Mesothelial cell of epicardium (in vitro differentiated cells): Measurements from ENCODE around the gene OVOL2. TPM values are rescaled to one million over a fixed set of nuclear protein-coding genes. Genes with fewer than 3 reads are reported as not detected.

Experiments used
- DNase-seq, 2 experiments: peaks; one replicate each; pipeline ENCODE4 v3.0.0; 2021; ENCODE audit warnings: low spot score in 2 of 2; ENCODE audit not compliant: unreplicated experiment in 2 of 2
- H3K27ac Mint-ChIP-seq: 2 replicates; pipeline ENCODE4 v1.8.0; 2021; ENCODE audit warnings: mixed read lengths
- H3K27me3 Mint-ChIP-seq: 2 replicates; pipeline ENCODE4 v1.8.0; 2021; ENCODE audit warnings: low read depth, mixed read lengths
- H3K36me3 Mint-ChIP-seq: 2 replicates; pipeline ENCODE4 v1.8.0; 2021; ENCODE audit warnings: mixed read lengths
- H3K4me1 Mint-ChIP-seq: 2 replicates; pipeline ENCODE4 v1.8.0; 2021; ENCODE audit warnings: mixed read lengths
- H3K4me3 Mint-ChIP-seq: 2 replicates; pipeline ENCODE4 v1.8.0; 2021; ENCODE audit warnings: mild to moderate bottlenecking, moderate library complexity, mixed read lengths
- H3K9me3 Mint-ChIP-seq: 2 replicates; pipeline ENCODE4 v1.8.0; 2021; ENCODE audit warnings: mixed read lengths
- CTCF ChIP-seq: fragments of 200-600 bp; sonication (generic); IDR thresholded peaks from one replicate; pipeline ENCODE4 v1.5.0; 2021; ENCODE audit warnings: antibody characterized with exemption; ENCODE audit not compliant: unreplicated experiment
- total RNA-seq: library from RNA; stranded (reverse); gene quantifications from 3 replicates; pipeline ENCODE4 v1.2.1, GENCODE V29; 2021

The OVOL2 gene
- total RNA-seq, 1 donor from 2014 or later = 7.3 TPM

GRCh38 chr20:18052856-18053255 lies 4.9 kb downstream of the OVOL2 start:
- peaks cover 47% of the 10 kb centered on the region for H3K27me3 Mint-ChIP-seq
- DNase-seq = no peak
- H3K4me1 Mint-ChIP-seq = peaks cover 6% of the 10 kb centered on the region
- H3K27ac Mint-ChIP-seq = no peak overlapping the region
- no peak for TF ChIP-seq CTCF
- H3K36me3 Mint-ChIP-seq = peaks cover 2% of the 10 kb centered on the region
- H3K4me3 Mint-ChIP-seq = no peak overlapping the region
- no peaks in the 10 kb centered on the region for H3K9me3 Mint-ChIP-seq

- Mint-ChIP-seq H3K36me3 (peaks cover 2% of the 10 kb centered on the region), H3K9me3 (no peaks in the 10 kb centered on the region), H3K27ac (no peak overlapping the region), H3K4me1 (no peaks in the 10 kb centered on the region), H3K27me3 (peaks cover 35% of the 10 kb centered on the region), H3K4me3 (no peak overlapping the region)
- TF ChIP-seq CTCF = no peak
- DNase-seq = no peak
Observed at GRCh38 chr20:18050628-18051027, 7.1 kb downstream of the OVOL2 start.

GRCh38 chr20:18048176-18048575 lies 9.5 kb downstream of the OVOL2 start:
- TF ChIP-seq CTCF = no peak
- H3K27ac Mint-ChIP-seq = no peak overlapping the region
- H3K27me3 Mint-ChIP-seq = peaks cover 16% of the 10 kb centered on the region
- peaks cover 5% of the 10 kb centered on the region for H3K36me3 Mint-ChIP-seq
- no peak for DNase-seq
- H3K4me1 Mint-ChIP-seq = no peaks in the 10 kb centered on the region
- no peak overlapping the region for H3K4me3 Mint-ChIP-seq
- peaks cover 4% of the 10 kb centered on the region for H3K9me3 Mint-ChIP-seq

GRCh38 chr20:18046535-18046934 lies 11.2 kb downstream of the OVOL2 start:
- Mint-ChIP-seq H3K27me3 (peaks cover 5% of the 10 kb centered on the region), H3K36me3 (peaks cover 6% of the 10 kb centered on the region), H3K27ac (no peak overlapping the region), H3K4me3 (no peak overlapping the region), H3K9me3 (peaks cover 6% of the 10 kb centered on the region), H3K4me1 (no peaks in the 10 kb centered on the region)
- no peak for TF ChIP-seq CTCF
- no peak for DNase-seq

- Mint-ChIP-seq H3K4me1 (no peaks in the 10 kb centered on the region), H3K36me3 (peaks cover 10% of the 10 kb centered on the region), H3K4me3 (no peak overlapping the region), H3K9me3 (peaks cover 6% of the 10 kb centered on the region), H3K27ac (no peak overlapping the region), H3K27me3 (peaks cover 1% of the 10 kb centered on the region)
- no peak for TF ChIP-seq CTCF
- no peak for DNase-seq
Observed at GRCh38 chr20:18042229-18042628, 15.5 kb downstream of the OVOL2 start.

- Mint-ChIP-seq H3K27ac (no peak overlapping the region), H3K4me1 (no peaks in the 10 kb centered on the region), H3K4me3 (no peak overlapping the region), H3K36me3 (peaks cover 10% of the 10 kb centered on the region), H3K27me3 (peaks cover 1% of the 10 kb centered on the region), H3K9me3 (peaks cover 6% of the 10 kb centered on the region)
- no peak for TF ChIP-seq CTCF
- no peak for DNase-seq
Observed at GRCh38 chr20:18041462-18041861, 16.3 kb downstream of the OVOL2 start.
